ENCODE results near the gene CDH13.

CDH13 gene

DNA sequence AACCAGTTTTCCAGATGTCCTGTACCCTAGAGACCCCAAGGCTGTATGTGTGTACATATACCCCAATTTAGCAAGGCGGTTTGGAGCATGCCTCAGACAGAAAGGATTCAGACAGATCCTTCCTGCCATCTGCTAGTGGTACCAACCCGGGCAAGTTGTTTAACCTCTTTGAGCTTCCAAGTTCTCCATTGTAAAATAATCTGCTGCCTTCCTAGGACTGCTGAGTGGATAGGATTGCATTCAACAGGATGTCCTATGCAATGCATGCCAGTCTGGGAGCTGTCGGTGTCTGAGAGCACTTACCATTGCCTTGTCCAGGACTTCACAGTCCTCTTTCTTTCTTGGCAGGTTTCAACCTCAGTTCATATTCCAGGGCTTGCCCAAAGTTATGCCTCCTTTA lies 1.9 kb downstream of the CDH13 start:
- no peak for DNase-seq

DNA sequence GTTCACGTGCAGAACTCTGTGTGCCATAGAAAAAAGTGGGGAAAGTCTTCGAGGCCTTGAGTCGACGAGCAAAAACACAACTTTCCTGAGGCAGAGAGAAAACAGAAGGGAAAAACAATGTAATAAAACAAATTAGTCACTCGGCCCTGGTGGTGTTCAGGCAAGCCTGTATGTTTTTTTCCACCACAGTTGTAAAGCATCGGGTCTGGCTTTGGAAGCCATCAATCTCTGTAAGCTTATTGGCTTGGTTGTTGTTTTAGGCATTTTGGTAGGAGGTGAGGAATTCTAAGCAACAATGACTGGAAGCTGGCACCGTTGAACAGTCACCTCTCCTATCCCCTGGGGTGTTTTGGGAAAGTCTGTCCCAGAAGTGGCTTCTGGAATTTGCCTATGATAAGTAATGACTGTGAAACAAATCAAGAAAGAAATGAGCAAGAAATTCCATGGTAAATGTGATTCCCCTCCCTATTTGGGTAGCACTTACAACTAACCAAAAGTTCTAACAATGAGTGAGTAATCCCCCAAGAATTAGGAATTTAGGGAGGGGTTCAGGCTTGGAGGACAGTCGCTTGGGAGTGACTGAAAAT lies 2.8 kb downstream of the CDH13 start:
- no peak for DNase-seq

DNA sequence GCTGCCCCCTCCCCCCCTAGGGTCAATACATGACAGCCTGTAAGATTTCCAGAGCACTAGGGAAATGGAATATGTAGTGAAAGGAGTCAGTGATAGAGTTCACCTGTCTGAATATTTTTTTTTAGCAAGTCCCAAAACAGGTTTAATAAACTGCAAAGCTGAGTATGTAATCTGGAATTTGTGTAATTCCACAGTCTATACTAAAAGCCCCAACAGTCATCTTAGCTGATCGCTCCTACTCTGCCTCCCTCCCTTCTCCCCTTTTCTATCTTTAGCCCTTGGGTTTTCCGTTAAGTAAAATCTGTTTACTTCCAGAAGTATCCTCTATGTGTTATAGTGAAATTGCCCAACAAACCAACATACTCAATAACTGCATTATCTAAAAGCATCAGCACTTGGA lies 3.5 kb downstream of the CDH13 start:
- no peak for DNase-seq

DNA sequence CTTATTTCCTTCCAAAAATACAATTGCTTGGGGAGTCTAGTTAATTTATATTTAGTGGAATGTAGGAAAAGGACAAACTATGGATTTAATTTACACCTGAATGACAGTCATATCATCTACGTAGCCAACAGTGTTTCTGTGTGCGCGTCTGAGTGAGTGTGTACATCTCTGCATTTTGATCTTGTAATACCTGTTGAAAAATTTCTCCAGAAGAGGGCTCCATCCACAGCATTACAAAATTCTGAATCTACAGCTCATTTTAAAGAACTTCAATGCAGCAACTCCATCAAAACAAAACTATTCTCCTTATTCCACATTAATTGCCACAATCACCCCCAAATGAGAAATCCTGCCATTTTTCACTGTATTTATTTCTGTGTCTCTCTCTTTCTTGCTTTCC lies 3.9 kb downstream of the CDH13 start:
- no peak for DNase-seq

DNA sequence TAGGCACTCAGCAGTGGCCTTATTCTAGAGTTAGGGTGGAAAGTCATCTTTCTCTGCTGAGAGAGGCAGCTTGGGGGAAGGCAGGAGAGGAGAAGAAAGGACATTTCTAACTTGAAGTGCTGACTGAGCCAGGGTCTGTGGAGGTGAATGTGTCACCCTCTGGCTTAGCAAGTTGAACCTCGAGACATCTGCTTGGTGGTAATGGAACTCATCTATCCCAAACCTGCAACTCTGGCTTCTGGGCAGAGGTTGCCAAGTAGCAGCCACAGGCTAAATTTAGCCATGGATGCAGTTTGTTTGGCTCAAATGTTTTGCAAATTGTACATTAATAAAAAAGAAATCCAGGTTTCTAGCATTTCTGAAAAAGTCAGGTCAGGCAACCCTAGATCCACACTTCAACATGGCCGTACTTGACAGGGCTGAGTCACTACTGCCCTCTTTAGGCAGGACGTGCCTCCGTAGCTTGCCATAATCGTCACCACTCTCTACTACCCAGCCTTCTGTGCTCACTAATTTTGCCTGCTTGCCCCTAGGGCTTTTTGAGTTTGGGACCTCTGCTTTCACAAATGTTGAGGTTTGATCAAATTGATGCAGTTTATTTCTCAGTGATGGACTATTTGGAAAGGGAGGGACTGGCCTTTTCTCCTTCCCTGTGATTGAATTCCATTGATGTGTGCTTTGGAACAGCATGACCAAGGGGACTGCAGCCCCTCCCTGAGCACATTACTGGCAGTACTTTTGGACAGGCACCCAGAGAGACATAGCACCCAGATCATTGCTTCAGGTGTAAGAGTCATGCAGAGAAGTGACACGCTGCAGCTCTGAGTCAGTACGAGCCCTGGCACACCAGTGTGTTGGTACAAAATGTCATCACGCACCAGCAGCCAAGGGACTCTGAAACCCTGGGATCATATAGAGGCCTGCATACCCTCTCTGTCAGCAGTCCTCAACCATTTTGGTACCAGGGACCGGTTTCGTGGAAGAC lies 5.2 kb downstream of the CDH13 start:
- no peak for DNase-seq

DNA sequence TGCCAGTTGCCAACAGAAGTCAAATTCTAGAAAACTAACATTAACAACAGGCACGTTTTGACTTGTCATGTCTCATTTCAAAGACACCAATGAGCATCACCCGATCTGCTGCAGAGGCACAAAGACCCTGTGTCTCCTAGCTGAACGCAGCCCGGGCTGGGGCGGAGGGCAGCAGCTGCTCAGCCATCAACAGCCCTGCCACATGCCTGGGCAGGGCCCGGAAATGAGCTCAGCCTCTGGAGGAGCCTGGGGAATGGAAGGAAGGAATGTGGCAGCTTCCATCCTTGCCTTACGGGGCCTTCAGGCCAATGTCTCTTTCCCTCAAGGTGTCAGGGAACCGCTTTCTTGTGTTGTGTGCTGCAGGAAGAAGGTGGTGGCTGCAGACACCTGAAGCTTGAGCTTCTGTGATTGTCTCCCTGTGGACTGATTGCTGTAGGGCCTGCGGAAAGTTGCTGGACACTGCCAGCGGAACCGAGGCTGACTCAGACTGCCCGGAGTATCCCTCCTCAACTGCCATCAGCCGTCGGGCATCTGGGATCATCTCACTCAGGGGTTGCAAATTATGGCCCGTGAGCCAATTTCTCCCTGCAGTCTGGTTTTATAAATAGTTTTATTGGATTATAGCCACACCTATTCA lies 7.3 kb downstream of the CDH13 start:
- no peak for DNase-seq

DNA sequence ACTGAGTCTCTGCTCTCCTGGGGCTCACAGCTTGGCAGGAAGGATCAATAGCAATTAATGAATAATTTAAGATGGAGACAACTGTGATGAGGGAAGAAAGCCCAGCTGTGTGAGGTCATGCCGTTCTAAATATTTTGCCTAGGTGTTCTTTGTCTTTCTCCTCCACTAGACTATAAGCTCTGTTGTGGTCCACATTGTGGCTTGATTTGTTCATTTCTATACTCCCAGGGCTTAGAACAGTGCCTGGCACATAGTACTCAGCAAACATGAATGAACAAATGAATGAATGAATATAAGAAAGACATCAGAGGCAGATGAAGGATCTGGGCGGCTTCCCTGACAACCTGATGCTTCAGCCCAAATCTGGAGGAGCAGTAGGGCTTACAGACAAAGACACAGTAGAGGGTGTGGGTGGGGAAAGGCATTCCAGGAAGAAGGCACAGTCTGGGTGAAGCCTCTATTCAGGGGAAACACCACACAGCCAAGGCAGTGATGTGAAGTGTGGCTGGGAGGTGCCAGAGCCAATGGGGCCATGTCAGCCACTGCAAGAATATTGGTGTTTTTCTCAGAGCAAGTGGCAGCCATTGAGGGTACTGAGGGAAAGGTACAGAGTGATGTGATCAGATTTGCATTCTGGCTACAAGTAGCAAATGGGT lies 8.3 kb downstream of the CDH13 start:
- no peak for DNase-seq

DNA sequence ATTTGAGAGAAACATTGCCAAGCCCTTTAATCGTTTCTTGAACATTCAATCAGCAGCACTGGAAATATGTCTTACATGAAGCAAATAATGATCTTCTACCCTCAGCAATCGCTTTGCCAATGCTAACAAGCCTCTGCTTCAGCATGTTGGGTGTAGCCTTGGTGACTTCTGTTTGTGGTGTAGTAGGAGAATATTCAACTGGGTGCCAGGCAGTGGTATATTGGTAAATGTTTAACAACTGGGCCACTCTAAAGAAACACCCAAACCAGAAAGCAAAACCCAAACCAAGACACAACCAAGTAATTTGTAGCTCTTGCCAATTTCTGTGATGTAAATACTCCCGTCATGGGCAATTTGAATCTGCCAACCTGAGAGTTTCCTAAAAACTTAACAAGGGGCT lies 9.7 kb downstream of the CDH13 start:
- no peak for DNase-seq

DNA sequence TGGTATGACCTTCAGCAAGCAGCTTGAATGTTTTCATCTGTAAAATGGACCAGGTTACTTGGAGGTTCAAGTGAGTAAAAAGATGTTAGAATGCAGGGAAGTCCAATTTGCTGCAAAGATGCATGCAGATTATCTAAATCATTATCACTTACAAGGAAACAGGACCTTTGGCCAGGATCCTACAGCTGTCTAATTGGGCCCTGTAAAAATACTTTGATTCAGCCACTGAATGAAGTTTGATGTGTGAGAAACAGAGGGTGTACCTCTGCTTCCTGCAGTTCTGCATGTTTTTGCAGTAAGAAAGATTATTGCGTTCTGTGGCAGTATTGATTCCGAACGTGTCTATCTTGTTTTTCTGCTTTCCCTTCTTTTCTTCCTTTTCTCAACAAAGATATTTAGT lies 10.2 kb downstream of the CDH13 start:
- DNase-seq: no peak

DNA sequence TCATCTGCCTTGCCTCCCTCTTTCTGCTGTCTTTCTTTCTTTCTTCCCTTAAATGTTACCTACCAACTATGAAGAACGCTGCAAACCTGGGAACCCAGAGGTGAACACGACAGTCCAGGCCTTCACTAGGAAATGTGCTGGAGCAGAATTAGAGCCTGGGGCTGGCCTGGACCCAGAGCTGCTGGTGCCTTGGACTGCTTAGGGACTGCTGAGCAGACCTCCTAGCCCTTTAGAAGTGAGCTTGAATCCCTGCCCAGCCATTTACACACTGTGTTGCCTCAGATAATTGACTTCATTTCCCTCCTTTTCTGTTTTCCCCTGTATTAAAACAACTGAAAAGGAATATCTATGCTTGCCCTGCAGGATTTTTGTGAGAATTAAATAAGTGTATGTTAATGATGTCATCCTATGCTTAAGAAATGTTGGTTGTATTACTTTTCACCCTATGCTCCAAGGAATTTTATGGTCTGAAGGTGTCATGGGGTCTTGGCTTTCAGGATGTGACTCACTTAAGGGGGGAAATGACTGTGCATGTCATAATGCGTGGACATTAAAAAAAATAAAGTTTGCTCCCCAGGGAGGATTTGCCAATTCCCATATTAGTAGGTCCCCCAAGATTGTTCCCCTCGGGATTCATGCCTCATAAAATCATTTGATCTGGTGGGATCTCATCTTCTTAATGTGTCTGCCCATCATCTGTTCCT lies 11.5 kb downstream of the CDH13 start:
- no peak for DNase-seq

DNA sequence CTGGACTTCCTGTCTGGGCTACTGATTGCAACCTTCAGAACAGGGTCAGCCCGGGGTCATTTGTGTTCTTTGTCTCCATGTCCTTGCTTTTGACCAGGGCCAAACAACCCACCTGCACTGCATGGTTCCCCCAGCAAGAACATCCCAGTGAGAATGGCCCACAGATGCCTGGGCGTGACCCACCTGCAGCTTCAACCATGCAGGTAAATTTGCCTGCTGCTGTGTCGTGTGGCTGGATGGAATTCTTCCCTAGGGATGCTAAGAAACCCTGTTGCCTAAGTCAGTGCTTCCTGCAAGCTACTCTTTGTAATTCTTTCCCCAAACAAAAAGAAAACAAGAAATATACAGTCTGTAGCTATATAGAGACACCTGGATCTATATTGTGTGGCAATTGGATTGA lies 12.5 kb downstream of the CDH13 start:
- DNase-seq: no peak

DNA sequence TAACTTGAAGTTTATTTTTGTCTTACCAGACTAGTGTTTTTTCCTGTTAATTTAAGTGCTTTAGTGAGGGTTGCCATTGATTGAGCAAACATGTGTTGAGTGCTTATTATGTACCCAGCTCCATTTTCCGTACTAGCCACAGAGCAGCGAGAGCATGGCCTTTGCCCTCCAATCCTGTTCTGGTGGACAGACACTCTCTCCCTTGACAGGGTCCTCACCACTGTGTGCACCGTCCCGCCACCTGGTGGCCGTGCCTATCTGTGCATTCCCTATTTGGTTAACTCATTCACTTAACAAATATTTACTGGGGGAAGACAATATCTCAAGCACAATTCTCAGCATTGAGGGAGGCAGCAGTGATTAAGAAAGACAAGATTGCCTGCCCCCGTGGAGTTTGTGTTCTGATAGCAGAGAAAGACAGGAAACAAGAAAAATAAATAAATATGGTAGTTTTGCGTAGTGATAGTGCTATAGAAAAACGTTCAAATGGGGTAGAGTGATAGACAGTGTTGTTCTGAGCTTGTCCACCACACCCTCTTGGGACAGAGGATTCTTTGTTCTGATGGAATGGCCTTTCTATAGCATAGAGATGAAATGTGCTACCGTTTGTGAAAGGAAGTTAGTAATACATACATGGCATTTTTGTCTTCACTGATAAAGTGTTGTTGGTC lies 13.0 kb downstream of the CDH13 start:
- DNase-seq: peak; percentile 24

DNA sequence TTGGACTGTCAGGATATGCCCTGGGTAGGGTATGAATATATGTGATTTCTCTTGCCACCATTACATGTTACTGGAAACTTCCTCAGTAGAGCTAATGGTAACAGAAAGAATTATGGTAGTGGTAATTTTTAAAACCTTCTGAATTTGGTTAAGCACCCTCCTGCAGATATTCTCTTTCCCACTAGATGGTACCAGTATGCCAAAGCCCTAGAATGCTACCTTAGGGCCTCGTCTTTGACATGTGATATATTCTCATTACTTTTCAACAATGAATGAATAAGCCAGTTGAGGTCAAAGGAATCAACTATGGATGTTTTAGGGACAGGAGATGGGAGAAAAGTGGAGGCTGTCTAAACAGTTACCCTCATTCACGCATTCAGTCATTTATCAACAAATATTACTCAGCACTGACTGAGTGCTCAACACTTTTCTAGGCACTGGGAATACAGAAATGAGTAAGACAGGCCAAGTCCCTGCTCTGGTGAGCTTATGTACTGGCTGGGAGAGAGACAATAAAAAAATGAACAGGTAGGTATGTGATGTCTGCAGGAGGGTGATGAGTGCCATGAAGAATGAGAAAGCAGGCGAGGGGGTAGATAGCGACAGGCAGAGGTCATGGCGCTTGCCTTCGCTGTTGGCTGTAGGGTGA lies 14.7 kb downstream of the CDH13 start:
- DNase-seq: no peak

DNA sequence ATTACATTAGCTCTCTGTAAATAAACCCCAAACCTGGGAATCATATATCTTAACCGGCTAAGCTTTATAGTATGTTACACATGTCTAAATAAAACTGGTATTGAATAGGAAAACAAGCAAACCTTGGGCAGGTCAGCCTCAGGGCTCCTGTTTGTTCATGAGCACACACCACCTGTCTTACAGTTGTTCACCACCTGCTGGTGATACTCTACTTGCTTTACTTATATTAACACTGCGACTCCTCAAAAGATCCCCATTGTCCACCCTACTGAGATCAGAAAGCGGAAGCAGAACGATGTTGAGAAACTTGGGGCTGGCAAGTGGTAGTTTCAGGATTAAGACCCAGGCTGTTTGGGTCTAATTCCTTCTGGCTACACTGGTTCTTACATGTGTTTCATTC lies 16.4 kb downstream of the CDH13 start:
- no peak for DNase-seq

DNA sequence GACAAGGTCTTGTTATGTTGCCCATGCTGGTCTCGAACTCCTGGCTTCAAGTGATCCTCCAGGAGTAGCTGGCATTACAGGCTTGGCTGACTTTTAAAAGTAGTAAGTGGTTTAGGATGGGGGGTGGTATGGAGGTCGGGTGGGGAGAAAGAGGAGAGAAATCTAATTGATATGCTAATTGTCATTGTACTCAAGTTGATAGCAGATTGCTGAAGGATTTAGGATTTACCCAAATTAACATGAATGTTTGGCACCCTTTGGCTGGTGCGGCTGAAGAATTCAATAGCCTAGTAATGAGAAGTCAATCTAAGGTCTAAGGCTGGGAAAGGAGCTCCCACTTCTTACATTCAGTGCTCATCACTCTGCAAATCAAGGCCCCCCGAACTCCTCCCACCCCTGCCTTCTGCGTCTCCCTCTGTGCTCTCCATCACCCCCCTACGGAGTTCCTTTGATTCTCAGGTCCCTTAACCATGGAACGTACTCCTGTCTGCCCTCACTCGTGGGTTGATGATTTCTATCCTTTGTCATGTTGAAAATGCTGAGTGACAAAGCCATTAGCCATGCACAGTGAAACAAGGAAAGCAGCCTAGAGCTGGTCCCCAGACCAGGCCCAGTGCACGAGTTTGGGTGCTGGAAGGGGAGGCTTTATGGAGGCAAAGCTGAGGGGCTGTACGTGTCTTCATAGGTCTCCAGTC lies 17.3 kb downstream of the CDH13 start:
- DNase-seq: no peak

DNA sequence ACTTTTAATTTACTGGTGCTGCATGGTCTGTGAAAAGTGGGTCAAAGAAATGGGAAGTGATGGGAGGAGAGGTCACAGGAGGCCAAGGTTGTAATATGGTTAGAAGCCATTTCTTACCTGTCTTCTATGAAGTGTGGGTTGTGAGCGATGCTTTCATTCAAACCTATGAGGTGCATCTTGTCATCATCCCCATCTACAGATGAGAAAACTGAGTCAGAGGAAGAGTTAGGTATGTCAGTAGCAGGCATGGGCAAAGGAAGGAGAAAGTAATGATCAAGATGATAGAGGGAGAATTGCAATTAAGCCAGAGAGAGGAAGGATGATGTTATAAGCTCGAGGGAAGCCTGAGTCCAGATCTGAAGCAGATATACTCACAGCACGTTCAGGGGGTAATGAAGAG lies 19.7 kb downstream of the CDH13 start:
- no peak for DNase-seq

DNA sequence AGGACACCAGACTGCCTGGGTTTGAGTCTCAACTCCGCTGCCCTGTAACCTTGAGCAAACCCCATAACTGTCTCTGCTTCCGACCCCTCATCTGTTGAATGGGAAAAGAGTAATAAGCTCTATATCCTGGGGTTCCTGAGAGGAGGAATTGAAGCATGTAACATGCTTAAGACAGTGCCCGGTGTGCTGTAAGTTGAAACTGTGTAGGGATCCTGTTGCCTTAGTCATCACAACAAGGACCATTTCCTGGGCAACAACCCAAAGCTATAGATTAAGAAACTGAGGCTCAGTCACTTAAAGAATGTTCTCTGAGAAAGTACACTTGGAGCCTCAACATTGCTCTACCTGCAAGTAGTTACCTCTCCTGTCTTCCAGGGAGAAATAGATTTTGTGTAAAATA lies 23.0 kb downstream of the CDH13 start:
- no peak for DNase-seq

DNA sequence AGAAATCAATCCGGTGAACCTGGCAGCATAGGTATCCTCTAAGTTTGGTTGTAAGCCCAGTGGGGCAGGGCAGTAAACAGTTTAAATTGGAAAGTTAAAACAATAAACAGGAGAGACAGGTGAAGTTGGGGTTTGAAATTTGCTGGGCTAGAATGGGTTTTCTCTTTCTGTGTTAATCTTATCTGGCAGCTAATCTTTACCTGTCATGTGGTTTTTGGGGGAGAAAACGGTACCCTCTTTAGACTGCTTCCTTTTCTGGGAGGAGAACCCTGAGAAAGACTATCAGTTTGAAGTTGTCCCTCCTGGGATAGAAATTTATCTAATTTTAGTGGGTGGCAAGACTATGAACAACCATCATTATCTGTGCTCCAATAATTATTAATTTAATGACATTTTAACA lies 24.0 kb downstream of the CDH13 start:
- DNase-seq: no peak

DNA sequence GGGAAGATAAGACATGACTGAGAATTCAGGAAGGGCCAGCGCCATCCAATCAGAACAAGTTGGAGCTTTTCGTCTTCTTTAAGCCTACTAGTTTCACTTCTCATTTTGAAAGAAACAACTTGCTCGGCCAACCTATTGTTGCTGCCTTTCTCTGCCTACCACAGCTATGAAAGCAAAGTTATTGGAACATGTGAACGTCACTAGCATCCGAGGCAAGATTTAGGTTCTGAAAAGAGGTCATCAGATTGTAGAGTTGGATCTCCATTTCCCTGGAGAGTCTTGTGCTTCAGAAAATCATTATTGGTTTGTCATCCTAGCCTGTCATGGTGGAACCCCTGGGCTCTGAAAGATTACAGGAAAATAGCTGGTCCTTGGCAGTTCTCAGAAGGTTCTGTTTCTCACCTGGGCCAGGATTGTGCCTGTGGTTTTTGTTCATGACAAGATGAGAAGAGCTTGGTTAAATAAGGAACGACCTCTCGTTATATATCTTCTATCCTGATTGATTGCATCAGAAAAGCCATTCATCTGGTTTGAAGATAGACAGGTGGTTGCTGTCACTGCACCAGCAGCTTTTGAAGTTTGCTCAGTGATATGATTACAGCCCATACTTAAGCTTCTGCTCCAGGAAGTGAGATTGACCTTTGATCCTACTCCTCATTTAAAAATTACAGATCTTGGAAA lies 25.3 kb downstream of the CDH13 start:
- DNase-seq: no peak

DNA sequence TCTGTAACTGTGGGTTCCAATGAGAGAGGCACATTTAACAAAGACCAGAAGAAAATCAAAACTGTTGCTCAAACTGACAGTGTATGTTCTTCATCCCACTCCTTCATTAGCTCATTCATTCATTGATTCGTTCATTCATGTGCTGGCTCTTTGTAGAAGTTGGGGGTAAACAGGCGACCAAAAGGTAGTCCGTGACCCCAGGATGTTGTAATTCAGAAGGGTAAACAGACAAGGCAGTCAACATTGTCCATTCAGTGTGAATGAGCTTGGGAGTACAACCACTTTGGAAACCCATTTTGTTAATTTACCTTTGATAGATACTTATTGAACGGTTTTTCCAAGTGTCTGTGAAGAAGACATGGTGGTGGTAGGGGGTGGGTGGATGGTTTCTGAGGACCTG lies 26.1 kb downstream of the CDH13 start:
- no peak for DNase-seq

Data from CD4-positive, alpha-beta T cell treated with Interleukin-15 for 1 hour (primary cell).